WI38 (cell line): Measurements from ENCODE around the gene RAPGEF4.

ENCODE experiments used
- H3K4me3 ChIP-seq: 2 replicates; pipeline ENCODE4 v1.5.1; 2011; ENCODE audit warnings: low read depth, mild to moderate bottlenecking, control low read depth, low read length
- TF ChIP-seq, protein P1 (sequence below): IDR thresholded peaks from 2 replicates; pipeline ENCODE4 v1.5.1; 2012; ENCODE audit warnings: low read depth, mild to moderate bottlenecking, control low read depth, low read length

The RAPGEF4 gene

DNA sequence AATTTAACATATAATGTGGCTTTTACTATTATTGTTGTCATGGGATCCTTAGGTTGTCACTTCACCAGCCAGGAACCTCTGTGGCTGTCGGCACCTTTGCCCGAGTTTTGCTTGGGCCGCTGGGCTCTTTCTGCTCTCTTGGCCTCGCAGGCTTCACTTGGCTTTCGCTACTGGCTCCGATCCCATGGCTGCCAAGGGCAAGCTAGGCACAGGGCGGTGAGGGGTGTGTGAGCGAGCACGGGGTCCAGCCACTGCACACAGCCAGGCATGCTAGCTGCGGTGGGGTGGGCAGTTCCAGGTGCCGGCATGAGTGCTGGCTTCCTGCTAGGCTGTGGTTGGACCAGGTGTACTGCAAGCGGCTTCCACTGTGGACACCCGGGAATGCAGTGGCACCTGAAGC lies 23.4 kb upstream of the RAPGEF4 start:
- TF ChIP-seq, protein P1, sequence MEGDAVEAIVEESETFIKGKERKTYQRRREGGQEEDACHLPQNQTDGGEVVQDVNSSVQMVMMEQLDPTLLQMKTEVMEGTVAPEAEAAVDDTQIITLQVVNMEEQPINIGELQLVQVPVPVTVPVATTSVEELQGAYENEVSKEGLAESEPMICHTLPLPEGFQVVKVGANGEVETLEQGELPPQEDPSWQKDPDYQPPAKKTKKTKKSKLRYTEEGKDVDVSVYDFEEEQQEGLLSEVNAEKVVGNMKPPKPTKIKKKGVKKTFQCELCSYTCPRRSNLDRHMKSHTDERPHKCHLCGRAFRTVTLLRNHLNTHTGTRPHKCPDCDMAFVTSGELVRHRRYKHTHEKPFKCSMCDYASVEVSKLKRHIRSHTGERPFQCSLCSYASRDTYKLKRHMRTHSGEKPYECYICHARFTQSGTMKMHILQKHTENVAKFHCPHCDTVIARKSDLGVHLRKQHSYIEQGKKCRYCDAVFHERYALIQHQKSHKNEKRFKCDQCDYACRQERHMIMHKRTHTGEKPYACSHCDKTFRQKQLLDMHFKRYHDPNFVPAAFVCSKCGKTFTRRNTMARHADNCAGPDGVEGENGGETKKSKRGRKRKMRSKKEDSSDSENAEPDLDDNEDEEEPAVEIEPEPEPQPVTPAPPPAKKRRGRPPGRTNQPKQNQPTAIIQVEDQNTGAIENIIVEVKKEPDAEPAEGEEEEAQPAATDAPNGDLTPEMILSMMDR, result no peak
- H3K4me3 ChIP-seq, result no peak overlapping the region

DNA sequence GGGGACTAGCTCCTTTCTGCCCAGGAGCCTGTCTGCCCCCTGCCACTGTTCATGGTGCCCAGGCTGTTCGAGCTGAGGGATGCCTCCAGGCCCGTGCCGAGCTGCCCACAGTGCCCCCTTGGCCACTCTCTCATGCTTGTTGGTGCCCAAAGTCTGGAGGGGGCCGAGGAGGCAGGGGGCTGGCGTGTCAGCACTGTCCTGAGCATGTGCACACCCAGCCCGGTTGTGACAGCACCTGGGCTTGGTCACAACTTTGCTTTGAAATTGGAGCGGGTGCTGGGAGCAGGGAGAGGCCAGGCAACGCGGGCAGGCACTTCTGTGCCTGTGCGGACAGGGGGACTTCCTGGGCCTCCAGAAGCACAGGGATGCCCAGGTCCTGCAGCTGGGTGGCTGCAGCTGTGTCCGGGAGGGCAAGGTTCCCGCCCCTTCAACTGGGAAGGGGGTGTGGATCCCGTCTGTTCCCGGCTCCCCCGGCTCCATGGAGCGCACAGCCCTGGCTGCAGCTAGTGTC lies 22.2 kb upstream of the RAPGEF4 start:
- TF ChIP-seq, protein P1, result no peak
- no peak overlapping the region for H3K4me3 ChIP-seq

DNA sequence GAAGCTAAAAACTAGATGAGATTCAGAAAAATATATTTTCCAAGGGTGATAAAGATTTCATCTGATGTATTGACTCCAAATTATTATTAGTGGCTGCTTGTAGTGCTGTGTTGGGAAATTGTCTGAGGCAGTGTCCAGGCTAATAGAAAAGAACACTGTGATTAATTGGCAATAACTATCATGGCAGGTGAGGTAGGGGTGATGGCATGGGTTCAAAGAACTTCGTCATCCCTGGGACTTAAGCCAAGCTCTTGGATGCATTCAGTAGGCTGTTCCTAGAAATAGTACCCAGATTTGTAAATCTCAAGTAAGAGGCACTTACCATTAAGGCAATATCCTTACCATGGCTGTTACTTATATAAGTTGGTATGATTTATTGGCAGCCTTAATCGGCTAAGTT lies 13.2 kb upstream of the RAPGEF4 start:
- no peak overlapping the region for H3K4me3 ChIP-seq
- TF ChIP-seq, protein P1, result no peak

DNA sequence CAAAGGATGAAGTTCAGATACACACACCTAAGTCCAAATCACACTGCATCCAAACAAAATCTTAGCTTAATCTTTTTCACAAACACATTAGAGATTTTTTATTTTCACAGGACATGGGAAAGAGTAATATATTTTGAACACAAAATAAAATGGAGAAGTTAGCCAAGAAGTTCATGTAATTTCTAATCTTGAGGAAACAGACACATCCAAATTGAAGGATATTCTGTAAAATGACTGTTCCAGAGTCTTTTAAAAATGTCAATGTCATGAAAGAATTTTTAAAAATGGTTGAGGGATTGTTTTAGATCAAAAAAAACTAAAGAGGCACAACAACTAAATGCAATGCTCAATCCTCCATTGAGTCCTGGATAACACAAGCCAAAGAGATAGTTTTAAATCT lies 12.4 kb upstream of the RAPGEF4 start:
- no peak overlapping the region for H3K4me3 ChIP-seq
- TF ChIP-seq, protein P1, result no peak

DNA sequence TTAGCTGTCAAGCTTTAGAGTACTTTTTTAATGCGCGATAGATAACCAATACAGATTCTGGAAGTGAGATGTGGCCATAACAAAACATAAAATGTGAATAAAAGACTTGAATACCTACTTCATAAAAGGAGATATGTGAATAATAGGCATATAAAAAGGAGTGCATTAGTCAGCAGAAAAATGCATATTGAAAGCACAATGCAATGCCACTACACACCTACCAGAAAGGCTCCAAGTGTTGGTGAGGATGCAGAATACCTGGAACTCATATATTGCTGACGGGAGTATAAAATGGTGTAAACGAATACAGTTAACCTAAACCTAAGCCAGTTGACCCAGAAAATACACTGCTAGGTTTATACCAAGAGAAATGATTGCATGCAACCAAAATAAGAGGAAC lies 10.9 kb upstream of the RAPGEF4 start:
- TF ChIP-seq, protein P1, result no peak
- H3K4me3 ChIP-seq, result no peak overlapping the region

DNA sequence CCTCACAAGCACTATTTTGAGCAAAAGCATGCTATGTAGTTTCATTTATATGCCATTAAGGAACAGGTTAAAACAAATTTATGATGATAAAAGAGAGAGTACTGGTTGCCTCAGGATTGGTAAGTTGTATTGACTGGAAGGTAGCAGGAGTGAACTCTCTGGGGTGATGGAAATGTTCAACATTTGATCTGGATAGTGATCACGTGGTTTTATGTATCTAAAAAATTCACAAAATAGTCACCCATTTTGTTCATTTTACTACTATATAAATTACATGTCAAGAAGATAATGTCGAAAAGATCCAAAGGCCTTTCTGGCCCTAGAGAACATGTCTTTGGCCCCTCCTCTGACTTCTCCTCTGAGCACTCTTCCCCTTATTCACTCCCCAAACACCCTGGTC lies 10.4 kb upstream of the RAPGEF4 start:
- no peak overlapping the region for H3K4me3 ChIP-seq
- TF ChIP-seq, protein P1, result no peak

DNA sequence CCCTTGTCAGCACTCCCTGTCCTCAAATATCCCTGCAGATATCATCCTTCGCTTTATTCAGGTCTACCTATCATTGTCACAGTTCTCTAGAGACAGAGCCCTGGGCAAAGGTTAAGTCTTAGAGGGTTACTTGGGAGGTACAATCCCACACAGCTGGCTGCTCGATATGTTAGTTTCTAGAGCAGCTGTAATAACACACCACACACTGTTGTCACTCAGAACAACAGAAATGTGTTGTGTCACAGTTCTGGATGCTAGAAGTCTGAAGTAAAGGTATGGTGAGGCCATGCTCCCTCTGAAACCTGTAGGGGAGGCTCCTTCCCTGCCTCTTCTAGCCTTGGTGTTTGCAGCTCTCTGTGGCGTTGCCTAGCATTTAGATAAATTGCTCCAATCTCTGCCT lies 9.9 kb upstream of the RAPGEF4 start:
- TF ChIP-seq, protein P1, result no peak
- no peak overlapping the region for H3K4me3 ChIP-seq
